ENCODE data around the gene PRPH2.

Gene PRPH2

DNA sequence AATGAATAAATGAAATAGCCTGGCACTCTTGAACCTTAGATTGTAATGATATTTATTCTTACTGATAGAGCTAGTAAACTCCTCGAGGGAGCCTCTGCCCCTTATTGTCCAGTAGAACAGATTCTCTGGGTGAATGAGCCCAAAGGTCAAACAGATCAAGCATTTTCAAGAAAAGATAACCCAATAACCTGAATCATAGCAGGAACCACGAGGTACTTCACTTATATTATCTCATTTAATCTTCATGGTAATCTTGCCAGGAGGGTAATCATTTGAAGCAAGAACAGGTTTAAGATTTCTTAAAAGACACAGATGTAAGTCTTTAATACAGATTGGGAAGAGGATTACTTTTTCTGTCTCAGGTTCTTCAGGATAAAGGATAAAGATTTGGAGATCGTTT lies 40.6 kb upstream of the PRPH2 start:
- TF ChIP-seq, protein P1, sequence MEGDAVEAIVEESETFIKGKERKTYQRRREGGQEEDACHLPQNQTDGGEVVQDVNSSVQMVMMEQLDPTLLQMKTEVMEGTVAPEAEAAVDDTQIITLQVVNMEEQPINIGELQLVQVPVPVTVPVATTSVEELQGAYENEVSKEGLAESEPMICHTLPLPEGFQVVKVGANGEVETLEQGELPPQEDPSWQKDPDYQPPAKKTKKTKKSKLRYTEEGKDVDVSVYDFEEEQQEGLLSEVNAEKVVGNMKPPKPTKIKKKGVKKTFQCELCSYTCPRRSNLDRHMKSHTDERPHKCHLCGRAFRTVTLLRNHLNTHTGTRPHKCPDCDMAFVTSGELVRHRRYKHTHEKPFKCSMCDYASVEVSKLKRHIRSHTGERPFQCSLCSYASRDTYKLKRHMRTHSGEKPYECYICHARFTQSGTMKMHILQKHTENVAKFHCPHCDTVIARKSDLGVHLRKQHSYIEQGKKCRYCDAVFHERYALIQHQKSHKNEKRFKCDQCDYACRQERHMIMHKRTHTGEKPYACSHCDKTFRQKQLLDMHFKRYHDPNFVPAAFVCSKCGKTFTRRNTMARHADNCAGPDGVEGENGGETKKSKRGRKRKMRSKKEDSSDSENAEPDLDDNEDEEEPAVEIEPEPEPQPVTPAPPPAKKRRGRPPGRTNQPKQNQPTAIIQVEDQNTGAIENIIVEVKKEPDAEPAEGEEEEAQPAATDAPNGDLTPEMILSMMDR (conservative IDR thresholded peaks at IDR 0.05; ENCODE audit: low read depth) = no peak
- H3K27ac ChIP-seq = no peak overlapping the region
- POLR2A ChIA-PET (ENCODE audit: low non-redundant PET) = interaction anchor here (0.7 kb wide), 1 partner anchor 18 kb away, joined by 3 read pairs; no protein-coding TSS in a partner anchor
- CTCF ChIA-PET = interaction anchor here (0.7 kb wide), 1 partner anchor 46 kb away, joined by 3 read pairs; no protein-coding TSS in a partner anchor
- no peak for DNase-seq (ENCODE audit: low spot score)

DNA sequence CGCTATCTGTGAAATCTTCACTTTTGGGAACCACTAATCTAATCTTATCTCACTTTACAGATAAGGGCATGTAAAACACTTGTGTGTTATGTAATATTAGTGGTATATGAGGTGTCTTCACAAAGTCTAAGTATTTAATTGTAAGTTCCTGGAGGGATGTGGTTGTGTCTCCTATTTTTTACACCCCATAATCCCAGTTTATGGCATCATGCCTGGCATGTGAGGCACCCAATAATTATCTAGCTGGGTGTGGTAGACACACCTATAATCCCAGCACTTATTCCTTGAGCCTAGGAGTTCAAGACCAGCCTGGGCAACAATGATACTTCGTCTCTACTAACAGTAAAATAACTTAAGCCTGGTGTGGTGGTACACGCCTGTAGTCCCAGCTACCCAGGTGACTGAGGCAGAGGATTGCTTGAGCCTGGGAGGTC lies 40.0 kb upstream of the PRPH2 start:
- TF ChIP-seq, protein P1 (conservative IDR thresholded peaks at IDR 0.05; ENCODE audit: low read depth) = no peak
- no peak for DNase-seq (ENCODE audit: low spot score)
- H3K27ac ChIP-seq = no peak overlapping the region
- CTCF ChIA-PET = interaction anchor here (0.6 to 0.7 kb wide), 3 partner anchors 9 to 31 kb away, joined by 3 to 5 read pairs (median 3); no protein-coding TSS in a partner anchor
- POLR2A ChIA-PET (ENCODE audit: low non-redundant PET) = interaction anchor here (0.7 kb wide), 1 partner anchor 17 kb away, joined by 3 read pairs; no protein-coding TSS in a partner anchor

DNA sequence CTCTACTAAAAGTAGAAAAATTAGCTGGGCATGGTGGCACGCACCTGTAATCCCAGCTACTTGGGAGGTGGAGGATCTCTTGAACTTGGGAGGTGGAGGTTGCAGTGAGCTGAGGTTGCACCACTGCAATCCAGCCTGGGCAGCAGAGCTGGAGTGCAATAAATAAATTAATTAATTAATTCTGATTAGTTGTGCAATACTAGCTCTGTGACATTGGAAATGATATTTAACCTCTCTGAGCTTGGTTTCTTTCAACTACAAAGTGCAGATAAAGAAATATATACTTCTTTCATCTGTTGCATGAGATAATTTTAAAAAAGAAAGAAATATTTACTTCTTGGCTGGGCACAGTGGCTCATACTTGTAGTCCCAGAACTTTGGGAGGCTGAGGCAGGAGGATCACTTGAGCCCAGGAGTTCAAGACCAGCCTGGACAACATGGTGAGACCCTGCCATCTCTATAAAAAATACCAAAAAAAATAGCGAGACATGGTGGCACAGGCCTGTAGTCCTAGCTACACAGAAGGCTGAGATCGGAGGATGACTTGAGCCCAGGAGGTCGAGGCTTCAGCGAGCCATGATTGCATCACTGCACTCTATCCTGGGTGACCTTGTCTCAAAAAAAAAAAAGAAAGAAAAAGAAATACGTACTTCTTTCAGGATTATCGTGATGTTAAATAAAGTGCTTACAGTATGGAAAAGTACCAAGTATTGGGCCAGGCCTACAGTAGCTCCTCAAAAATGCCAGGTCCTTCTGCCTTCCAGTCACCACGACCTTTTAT lies 39.1 kb upstream of the PRPH2 start:
- no peak for DNase-seq (ENCODE audit: low spot score)
- TF ChIP-seq, protein P1 (conservative IDR thresholded peaks at IDR 0.05; ENCODE audit: low read depth) = no peak
- ChIA-PET POLR2A (ENCODE audit: low non-redundant PET) (no interaction called here), CTCF (interaction anchor here (0.7 kb wide), 1 partner anchor 14 kb away, joined by 5 read pairs; no protein-coding TSS in a partner anchor)
- H3K27ac ChIP-seq = no peak overlapping the region

DNA sequence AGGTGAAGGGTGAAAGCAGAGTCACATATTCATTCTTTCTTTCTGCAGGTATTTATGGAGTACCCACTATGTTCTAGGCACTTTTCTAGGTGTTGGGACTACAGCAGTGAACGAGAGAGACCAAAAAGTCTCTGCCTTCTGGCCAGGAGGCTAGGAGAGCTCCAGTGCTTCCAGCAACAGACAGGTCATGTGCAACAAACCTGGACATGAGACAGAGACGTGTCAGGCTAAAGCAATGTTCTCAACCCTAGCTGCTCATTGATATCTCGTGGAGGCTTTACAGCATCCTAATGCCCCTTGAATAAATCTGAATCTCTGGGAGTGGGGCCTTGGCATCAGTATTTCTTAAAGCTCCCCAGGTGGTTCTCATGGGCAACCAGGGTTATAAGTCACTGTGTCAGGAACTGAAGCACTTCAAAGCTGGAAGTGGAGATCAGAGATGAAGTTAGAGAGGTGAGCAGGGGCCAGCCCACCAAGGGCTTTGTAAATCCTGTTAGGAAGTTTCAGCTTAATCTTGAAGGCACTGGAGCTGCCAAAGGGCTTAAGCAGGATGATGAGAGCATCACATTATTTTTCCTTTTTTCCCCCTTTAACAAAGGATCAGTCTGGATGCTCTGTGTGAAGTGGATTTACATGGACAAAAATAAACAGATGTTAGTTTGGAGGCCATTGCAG lies 36.5 kb upstream of the PRPH2 start:
- H3K27ac ChIP-seq = no peak overlapping the region
- TF ChIP-seq, protein P1 (conservative IDR thresholded peaks at IDR 0.05; ENCODE audit: low read depth) = no peak
- ChIA-PET CTCF (no interaction called here), POLR2A (ENCODE audit: low non-redundant PET) (interaction anchor here (0.6 kb wide), 1 partner anchor 838 kb away, joined by 3 read pairs; no protein-coding TSS in a partner anchor)
- no peak for DNase-seq (ENCODE audit: low spot score)

DNA sequence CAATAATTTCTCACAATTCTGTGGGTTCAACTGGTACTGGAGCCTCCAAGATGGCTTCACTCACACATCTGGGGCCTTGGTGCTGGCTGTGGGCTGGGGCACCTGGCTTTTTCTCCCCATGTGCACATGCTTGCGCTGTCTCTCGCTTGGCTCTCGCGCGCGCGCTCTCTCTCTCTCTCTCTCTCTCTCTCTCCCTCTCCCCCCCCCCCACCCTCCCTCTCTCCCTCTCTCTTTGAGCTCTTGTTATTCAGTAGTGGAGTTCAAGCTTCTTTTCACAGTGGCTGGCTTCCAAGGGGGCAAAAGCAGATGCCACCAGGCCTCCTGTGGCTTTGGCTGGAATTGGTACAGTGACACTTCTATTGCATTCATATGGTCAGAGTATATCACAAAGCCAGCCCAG lies 34.3 kb upstream of the PRPH2 start:
- TF ChIP-seq, protein P1 (conservative IDR thresholded peaks at IDR 0.05; ENCODE audit: low read depth) = no peak
- no peak for DNase-seq (ENCODE audit: low spot score)
- CTCF ChIA-PET = no interaction called here
- POLR2A ChIA-PET (ENCODE audit: low non-redundant PET) = no interaction called here
- H3K27ac ChIP-seq = no peak overlapping the region

DNA sequence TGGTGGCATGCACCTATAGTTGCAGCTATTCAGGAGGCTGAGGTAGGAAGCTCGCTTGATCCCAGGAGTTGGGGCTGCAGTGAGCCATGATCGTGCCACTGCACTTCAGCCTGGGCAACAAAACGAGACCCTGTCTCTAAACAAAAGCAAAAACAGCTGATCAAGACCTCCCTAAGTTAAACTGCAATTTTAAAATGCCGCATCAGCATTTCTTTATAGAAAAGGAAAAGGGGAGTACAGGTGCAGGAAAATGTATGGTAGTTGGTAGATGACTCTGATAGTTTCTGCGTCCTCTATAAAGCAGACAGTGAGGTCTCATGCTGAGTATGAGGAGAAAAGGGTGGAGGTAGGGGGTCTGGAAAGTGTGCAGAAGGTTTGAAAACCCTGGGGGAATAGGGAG lies 32.4 kb upstream of the PRPH2 start:
- DNase-seq (ENCODE audit: low spot score) = no peak
- ChIA-PET POLR2A (ENCODE audit: low non-redundant PET) (no interaction called here), CTCF (no interaction called here)
- H3K27ac ChIP-seq = no peak overlapping the region
- TF ChIP-seq, protein P1 (conservative IDR thresholded peaks at IDR 0.05; ENCODE audit: low read depth) = no peak

Measured in RWPE1 (cell line).